Transverse colon (tissue), 3 donors: ENCODE results near the gene SRRM3.

ENCODE experiments used
- POLR2A ChIP-seq: fragments of 450-650 bp; IDR thresholded peaks from one replicate; pipeline ENCODE4 v1.6.1; 2016; ENCODE audit warnings: antibody characterized with exemption, mild to moderate bottlenecking, moderate library complexity
- TF ChIP-seq, protein P1 (sequence below), 5 experiments: fragments of 200-600 bp in 3 of 5; fragments of 450-650 bp in 2 of 5; sonication (generic) in 3 of 5; IDR thresholded peaks; 1 replicate in 2 of 5; 2 replicates in 3 of 5; pipeline ENCODE4 v1.5.1; 2016 to 2017; ENCODE audit warnings: antibody characterized with exemption in 5 of 5, inconsistent platforms in 3 of 5, mild to moderate bottlenecking in 2 of 5, moderate library complexity in 1 of 5

DNA sequence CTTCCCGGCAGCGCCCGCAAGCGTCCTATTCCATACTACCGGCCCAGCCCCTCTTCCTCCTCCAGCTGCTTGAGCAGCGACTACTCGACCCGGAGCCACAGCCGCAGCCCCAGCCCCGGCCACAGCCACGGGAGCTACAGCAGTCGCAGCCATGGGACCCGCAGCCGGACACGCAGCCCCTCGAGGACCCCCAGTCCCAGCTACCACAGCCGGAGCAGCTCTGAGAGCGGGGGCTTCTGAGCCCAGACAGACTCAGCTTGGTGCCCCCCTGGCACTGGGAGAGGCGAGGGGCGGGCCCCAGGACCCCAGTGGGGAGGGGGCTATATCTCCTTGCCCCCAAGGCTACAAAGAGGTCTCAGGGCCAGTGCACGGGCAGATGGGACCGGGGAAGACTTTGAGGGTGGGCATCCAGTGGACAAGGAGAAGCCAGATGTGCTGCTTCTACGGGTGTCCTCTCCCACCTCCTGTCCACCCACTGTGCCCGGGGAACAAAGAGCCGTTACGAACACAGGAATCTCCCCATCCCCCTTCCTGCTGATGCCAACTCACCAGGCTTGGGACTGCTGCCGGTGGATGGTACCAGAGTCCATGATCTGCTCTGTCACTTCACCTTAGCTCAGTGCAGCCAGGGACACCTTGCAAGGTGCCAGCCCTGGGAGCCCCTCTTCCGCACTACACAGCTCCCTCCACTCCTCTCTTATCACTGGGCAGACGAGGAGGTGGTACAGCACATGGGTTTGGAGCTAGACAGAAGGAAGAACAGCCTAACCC, 84.1 kb downstream of the SRRM3 start:
- TF ChIP-seq, protein P1, sequence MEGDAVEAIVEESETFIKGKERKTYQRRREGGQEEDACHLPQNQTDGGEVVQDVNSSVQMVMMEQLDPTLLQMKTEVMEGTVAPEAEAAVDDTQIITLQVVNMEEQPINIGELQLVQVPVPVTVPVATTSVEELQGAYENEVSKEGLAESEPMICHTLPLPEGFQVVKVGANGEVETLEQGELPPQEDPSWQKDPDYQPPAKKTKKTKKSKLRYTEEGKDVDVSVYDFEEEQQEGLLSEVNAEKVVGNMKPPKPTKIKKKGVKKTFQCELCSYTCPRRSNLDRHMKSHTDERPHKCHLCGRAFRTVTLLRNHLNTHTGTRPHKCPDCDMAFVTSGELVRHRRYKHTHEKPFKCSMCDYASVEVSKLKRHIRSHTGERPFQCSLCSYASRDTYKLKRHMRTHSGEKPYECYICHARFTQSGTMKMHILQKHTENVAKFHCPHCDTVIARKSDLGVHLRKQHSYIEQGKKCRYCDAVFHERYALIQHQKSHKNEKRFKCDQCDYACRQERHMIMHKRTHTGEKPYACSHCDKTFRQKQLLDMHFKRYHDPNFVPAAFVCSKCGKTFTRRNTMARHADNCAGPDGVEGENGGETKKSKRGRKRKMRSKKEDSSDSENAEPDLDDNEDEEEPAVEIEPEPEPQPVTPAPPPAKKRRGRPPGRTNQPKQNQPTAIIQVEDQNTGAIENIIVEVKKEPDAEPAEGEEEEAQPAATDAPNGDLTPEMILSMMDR (IDR thresholded peaks at IDR 0.05), result no peak
- no peak for TF ChIP-seq POLR2A
